ENCODE results near the gene SHROOM3. TPM values are rescaled to one million over a fixed set of nuclear protein-coding genes. Genes with fewer than 3 reads are reported as not detected.

The SHROOM3 gene
- total and polyA plus RNA-seq, 8 donors: 13.5 to 96.9 (median 16.9) TPM

- intact Hi-C loops (cut with DNase I): no loop called here
- no peaks in the 10 kb centered on the region for H3K36me3 ChIP-seq
- ATAC-seq (no peak), DNase-seq (no peak)
- H3K9me3 ChIP-seq: peaks cover 0 to 4% of the 10 kb centered on the region in 2 donors
- no peak overlapping the region for H3K27ac ChIP-seq
- H3K27me3 ChIP-seq: no peaks in the 10 kb centered on the region
- H3K4me1 ChIP-seq: no peaks in the 10 kb centered on the region
- TF ChIP-seq CTCF (IDR thresholded peaks at IDR 0.05): no peak
- no peak overlapping the region for H3K4me3 ChIP-seq
These were observed 50.4 kb downstream of the SHROOM3 start for GRCh38 chr4:76485450-76485849.

- no peak for TF ChIP-seq CTCF (IDR thresholded peaks at IDR 0.05)
- intact Hi-C loops (cut with DNase I): no loop called here
- DNase-seq (no peak), ATAC-seq (no peak)
- Histone ChIP-seq H3K9me3 (no peaks in the 10 kb centered on the region), H3K36me3 (no peaks in the 10 kb centered on the region), H3K27me3 (no peaks in the 10 kb centered on the region), H3K4me1 (no peaks in the 10 kb centered on the region), H3K4me3 (no peak overlapping the region), H3K27ac (no peak overlapping the region)
These were observed 51.7 kb downstream of the SHROOM3 start for GRCh38 chr4:76486588-76487276.

- DNase-seq (no peak), ATAC-seq (no peak)
- no peaks in the 10 kb centered on the region for H3K9me3 ChIP-seq
- no peaks in the 10 kb centered on the region for H3K4me1 ChIP-seq
- intact Hi-C loops (cut with DNase I): no loop called here
- no peak overlapping the region for H3K27ac ChIP-seq
- no peak overlapping the region for H3K4me3 ChIP-seq
- no peaks in the 10 kb centered on the region for H3K27me3 ChIP-seq
- no peak for TF ChIP-seq CTCF (IDR thresholded peaks at IDR 0.05)
- no peaks in the 10 kb centered on the region for H3K36me3 ChIP-seq
These were observed 52.6 kb downstream of the SHROOM3 start for GRCh38 chr4:76487621-76488020.

GRCh38 chr4:76488455-76488854 lies 53.4 kb downstream of the SHROOM3 start:
- no peak overlapping the region for H3K4me3 ChIP-seq
- TF ChIP-seq CTCF (IDR thresholded peaks at IDR 0.05): no peak
- H3K27ac ChIP-seq: no peak overlapping the region
- ATAC-seq: no peak
- no peak for DNase-seq
- no peaks in the 10 kb centered on the region for H3K27me3 ChIP-seq
- H3K9me3 ChIP-seq: no peaks in the 10 kb centered on the region
- intact Hi-C loops (cut with DNase I): no loop called here
- no peaks in the 10 kb centered on the region for H3K4me1 ChIP-seq
- no peaks in the 10 kb centered on the region for H3K36me3 ChIP-seq

GRCh38 chr4:76488888-76489685 lies 54.1 kb downstream of the SHROOM3 start:
- Histone ChIP-seq H3K27me3 (no peaks in the 10 kb centered on the region), H3K36me3 (no peaks in the 10 kb centered on the region), H3K27ac (no peak overlapping the region), H3K4me3 (no peak overlapping the region), H3K9me3 (no peaks in the 10 kb centered on the region), H3K4me1 (no peaks in the 10 kb centered on the region)
- intact Hi-C loops (cut with DNase I): no loop called here
- DNase-seq (no peak), ATAC-seq (no peak)
- no peak for TF ChIP-seq CTCF (IDR thresholded peaks at IDR 0.05)

All from left lung (tissue), 10 donors.